Bronchial epithelial cell (primary cell): ENCODE results near the gene APBB2. TPM values are rescaled to one million over a fixed set of nuclear protein-coding genes. Genes with fewer than 3 reads are reported as not detected.

Source experiments
- DNase-seq: peaks from one replicate; pipeline ENCODE4 v3.0.0-alpha.2; 2010; ENCODE audit warnings: low read depth
- FAIRE-seq: peaks from 2 replicates; lab custom pipeline; 2011; peaks lifted over from hg19 to GRCh38; lab: Jason Lieb, UNC
- H3K27me3 ChIP-seq: 2 replicates; pipeline ENCODE4 v1.5.1; 2011; ENCODE audit warnings: low read length; ENCODE audit not compliant: control insufficient read depth, insufficient read depth
- H3K36me3 ChIP-seq: 2 replicates; pipeline ENCODE4 v1.5.1; 2011; ENCODE audit warnings: low read length; ENCODE audit not compliant: control insufficient read depth, insufficient read depth
- H3K4me3 ChIP-seq: 2 replicates; pipeline ENCODE4 v1.5.1; 2011; ENCODE audit warnings: mild to moderate bottlenecking, low read depth, low read length, control low read depth
- total RNA-seq: library from RNA; depleted of rRNA; stranded (reverse); fragments of >200 nt; gene quantifications from 2 replicates; pipeline ENCODE4 v1.2.1, GENCODE V29; 2014
- TF ChIP-seq, protein P1 (sequence below): IDR thresholded peaks from 2 replicates; pipeline ENCODE4 v1.5.1; 2011; ENCODE audit warnings: mild to moderate bottlenecking, moderate library complexity, low read length, control low read depth, inconsistent platforms; ENCODE audit not compliant: insufficient read depth, severe bottlenecking

APBB2 gene
- 39.2 and 45.2 TPM in 2 replicates for total RNA-seq

DNA sequence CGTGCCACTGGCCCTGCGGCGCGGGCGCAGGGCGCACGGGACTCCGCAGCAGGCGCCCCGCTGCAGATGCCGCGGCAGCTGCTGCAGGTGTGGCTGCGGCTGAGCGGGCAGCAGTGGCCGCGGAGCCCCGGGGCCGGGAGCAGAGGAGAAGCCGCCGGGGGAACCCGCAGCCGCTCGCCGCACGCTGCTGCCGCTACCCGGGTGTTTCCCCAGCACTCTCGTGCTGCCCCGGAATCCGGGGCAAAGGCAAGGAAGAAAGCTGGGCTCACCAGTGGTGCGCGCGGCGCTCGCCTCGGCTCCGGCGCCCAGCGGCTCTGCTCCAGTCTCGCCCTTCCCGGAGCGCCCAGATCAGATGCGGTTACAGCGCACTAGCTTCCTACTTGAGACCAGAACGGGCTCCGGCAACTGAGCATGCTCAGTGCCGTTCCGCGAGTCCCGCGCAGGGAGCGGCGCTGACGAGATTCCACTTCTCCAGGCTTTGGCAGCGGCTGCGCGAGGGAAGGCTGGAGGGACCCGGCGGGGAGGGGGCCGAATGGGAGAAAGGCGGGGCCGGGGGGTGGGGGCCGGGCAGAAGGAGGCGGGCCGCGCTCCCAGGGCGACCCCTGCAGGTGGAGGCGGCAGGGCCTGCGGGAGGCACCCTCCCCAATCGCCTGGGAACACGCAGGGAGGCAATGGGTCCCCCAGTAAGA is at the start of gene APBB2:
Gene APBB2, minus strand, starts transcription at position 407 of the 689 bp plus-strand sequence. CDS start 181,288 bp downstream, outside the sequence.
- H3K4me3 ChIP-seq = peak within 1 kb of the TSS; percentile 86
- no peaks in the 10 kb centered on the region for H3K36me3 ChIP-seq
- no peak for FAIRE-seq
- TF ChIP-seq, protein P1, sequence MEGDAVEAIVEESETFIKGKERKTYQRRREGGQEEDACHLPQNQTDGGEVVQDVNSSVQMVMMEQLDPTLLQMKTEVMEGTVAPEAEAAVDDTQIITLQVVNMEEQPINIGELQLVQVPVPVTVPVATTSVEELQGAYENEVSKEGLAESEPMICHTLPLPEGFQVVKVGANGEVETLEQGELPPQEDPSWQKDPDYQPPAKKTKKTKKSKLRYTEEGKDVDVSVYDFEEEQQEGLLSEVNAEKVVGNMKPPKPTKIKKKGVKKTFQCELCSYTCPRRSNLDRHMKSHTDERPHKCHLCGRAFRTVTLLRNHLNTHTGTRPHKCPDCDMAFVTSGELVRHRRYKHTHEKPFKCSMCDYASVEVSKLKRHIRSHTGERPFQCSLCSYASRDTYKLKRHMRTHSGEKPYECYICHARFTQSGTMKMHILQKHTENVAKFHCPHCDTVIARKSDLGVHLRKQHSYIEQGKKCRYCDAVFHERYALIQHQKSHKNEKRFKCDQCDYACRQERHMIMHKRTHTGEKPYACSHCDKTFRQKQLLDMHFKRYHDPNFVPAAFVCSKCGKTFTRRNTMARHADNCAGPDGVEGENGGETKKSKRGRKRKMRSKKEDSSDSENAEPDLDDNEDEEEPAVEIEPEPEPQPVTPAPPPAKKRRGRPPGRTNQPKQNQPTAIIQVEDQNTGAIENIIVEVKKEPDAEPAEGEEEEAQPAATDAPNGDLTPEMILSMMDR = peak; percentile 80
- peak; percentile 90 for DNase-seq
- no peaks in the 10 kb centered on the region for H3K27me3 ChIP-seq

DNA sequence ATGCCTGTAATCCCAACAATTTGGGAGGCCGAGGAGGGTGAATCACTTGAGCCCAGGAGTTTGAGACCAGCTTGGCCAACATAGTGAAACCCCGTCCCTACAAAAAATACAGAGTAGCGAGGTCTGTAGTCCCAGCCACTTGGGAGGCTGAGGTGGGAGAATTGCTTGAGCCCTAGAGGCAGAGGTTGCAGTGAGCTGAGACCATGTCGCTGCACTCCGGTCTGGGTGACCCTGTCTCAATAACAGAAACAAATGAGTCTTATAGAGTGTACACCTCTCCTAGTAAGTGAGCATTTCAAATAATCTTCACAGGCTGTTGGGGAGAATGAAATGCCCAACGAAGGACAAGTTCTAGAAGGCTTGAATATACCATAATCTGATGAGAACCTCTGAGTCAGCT is 47.9 kb upstream of the APBB2 start:
- no peak overlapping the region for H3K4me3 ChIP-seq
- TF ChIP-seq, protein P1 = no peak
- no peaks in the 10 kb centered on the region for H3K36me3 ChIP-seq
- H3K27me3 ChIP-seq = peaks cover 2% of the 10 kb centered on the region
- no peak for FAIRE-seq
- DNase-seq = no peak

DNA sequence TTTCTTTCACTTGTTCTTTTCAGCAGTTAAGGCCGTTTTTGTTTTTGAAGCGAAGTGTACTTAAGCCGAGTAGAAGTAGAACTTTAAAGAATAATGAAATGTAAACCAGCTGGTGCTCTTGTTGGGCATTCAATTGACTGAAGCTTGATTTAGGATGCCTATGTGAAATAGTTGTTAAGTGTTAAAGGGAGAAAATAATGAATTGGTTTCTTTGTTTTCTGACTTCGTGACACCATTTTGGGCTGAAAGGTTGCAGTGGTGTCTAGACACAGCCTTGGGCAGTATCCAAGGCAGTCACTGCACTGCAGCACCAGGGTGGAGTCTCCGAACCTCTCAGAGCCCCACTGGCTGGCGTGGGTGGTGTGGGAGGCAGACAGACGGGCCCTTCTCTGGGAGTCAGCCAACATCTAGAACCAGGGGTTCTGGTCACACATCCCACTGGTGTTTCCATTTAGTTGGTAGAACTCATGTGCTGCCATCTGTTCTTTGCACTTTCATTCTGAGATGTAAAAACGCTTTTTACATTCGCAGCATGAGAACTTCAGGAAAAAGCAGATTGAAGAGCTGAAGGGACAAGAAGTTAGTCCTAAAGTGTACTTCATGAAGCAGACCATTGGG is 45.9 kb upstream of the APBB2 start:
- no peak for DNase-seq
- Histone ChIP-seq H3K27me3 (peaks cover 9% of the 10 kb centered on the region), H3K36me3 (no peaks in the 10 kb centered on the region), H3K4me3 (no peak overlapping the region)
- TF ChIP-seq, protein P1 = no peak
- FAIRE-seq = peak; percentile 13

DNA sequence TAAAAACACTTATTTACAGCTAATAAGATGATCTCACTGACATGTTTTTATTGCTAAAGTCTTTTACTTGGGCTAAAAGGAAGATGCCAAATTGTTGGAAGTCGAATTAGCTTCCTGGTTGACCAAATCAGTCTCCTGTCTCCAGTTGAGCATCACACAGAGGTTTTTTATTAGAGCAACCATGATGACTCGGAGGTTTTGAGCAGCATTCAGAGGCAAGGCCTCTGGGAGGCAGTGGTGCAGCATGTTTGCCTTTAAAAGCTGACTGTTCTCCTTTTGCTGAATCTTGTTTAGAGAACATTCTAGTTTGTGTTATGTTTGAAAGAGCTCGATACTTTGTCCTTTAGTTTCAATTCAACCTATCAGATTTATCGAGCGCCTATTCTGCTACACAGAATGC is 44.4 kb upstream of the APBB2 start:
- H3K4me3 ChIP-seq = no peak overlapping the region
- H3K27me3 ChIP-seq = peaks cover 9% of the 10 kb centered on the region
- H3K36me3 ChIP-seq = no peaks in the 10 kb centered on the region
- TF ChIP-seq, protein P1 = peak; percentile 45
- DNase-seq (peak; percentile 52), FAIRE-seq (no peak)

DNA sequence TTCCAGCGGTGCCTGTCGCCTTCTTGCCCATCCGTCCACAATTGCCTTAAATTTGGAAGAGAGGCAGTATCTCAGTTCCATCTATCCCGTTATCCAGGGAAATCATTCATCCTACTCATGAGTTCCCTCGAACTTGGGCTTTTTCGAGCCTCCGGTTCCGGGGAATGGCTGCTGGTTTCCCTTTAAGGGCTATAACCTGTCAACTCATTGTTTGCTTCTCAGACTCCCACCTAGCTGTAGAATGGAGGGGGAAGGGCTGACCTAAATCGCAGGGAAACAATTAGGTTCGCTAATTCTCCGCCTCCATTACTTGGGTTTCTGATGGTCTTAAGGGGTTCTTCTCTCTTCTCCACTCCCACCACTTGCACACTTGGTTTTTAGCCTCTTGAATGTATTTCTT is 43.6 kb upstream of the APBB2 start:
- H3K4me3 ChIP-seq = peak overlapping the region; percentile 37
- FAIRE-seq = no peak
- peaks cover 9% of the 10 kb centered on the region for H3K27me3 ChIP-seq
- DNase-seq = no peak
- no peaks in the 10 kb centered on the region for H3K36me3 ChIP-seq
- TF ChIP-seq, protein P1 = no peak
